OCI-LY1 (cell line): ENCODE measurements around the gene COL4A4.

Source experiments
- H2AFZ ChIP-seq: fragments of 200-600 bp; sonication (generic), shearing (Covaris generic); 2 replicates; pipeline ENCODE4 v1.6.0; 2014; ENCODE audit warnings: antibody characterized with exemption, mild to moderate bottlenecking, low read length
- H3F3A ChIP-seq: fragments of 200-600 bp; sonication (generic), shearing (Covaris generic); 2 replicates; pipeline ENCODE4 v1.6.0; 2014; ENCODE audit warnings: mild to moderate bottlenecking, antibody characterized with exemption, low read length, moderate library complexity; ENCODE audit not compliant: insufficient read depth
- H3K27ac ChIP-seq: fragments of 200-600 bp; sonication (generic); 2 replicates; pipeline ENCODE4 v1.5.1; 2014; ENCODE audit warnings: low read length, mixed run types, mild to moderate bottlenecking, low read depth; ENCODE audit not compliant: poor library complexity, severe bottlenecking
- H3K27me3 ChIP-seq: fragments of 200-600 bp; sonication (generic); 2 replicates; pipeline ENCODE4 v1.6.0; 2014; ENCODE audit warnings: antibody characterized with exemption, mild to moderate bottlenecking, low read length, moderate library complexity; ENCODE audit not compliant: insufficient read depth
- H3K36me3 ChIP-seq: fragments of 200-600 bp; sonication (generic); 2 replicates; pipeline ENCODE4 v1.6.1; 2014; ENCODE audit warnings: mild to moderate bottlenecking, antibody characterized with exemption, low read length, moderate library complexity, mixed read lengths; ENCODE audit not compliant: insufficient read depth
- H3K4me1 ChIP-seq: fragments of 200-600 bp; sonication (generic); 2 replicates; pipeline ENCODE4 v1.5.1; 2014; ENCODE audit warnings: mild to moderate bottlenecking, low read length, moderate library complexity; ENCODE audit not compliant: insufficient read depth, severe bottlenecking
- H3K4me2 ChIP-seq: fragments of 200-600 bp; sonication (generic), shearing (Covaris generic); 2 replicates; pipeline ENCODE4 v1.6.1; 2014; ENCODE audit warnings: low read length
- H3K4me3 ChIP-seq: fragments of 200-600 bp; sonication (generic); 2 replicates; pipeline ENCODE4 v1.5.1; 2014; ENCODE audit warnings: low read length, low read depth, mild to moderate bottlenecking, mixed read lengths; ENCODE audit not compliant: poor library complexity, severe bottlenecking
- H3K79me2 ChIP-seq: fragments of 200-600 bp; shearing (Covaris generic); 2 replicates; pipeline ENCODE4 v1.6.1; 2016; ENCODE audit warnings: mixed run types, low read length, mixed read lengths; ENCODE audit not compliant: insufficient read depth
- H3K9ac ChIP-seq: fragments of 200-600 bp; sonication (generic), shearing (Covaris generic); 2 replicates; pipeline ENCODE4 v1.6.1; 2014; ENCODE audit warnings: mild to moderate bottlenecking, low read length, mixed read lengths
- H3K9me2 ChIP-seq: fragments of 200-600 bp; sonication (generic), shearing (Covaris generic); 2 replicates; pipeline ENCODE4 v1.6.1; 2014; ENCODE audit warnings: low read depth, mild to moderate bottlenecking, low read length, mixed read lengths
- H3K9me3 ChIP-seq: fragments of 200-600 bp; shearing (Covaris generic); 2 replicates; pipeline ENCODE4 v1.6.1; 2014; ENCODE audit warnings: low read length, mixed read lengths
- H4K20me1 ChIP-seq: fragments of 200-600 bp; sonication (generic), shearing (Covaris generic); 2 replicates; pipeline ENCODE4 v1.6.0; 2016; ENCODE audit warnings: mild to moderate bottlenecking, low read length; ENCODE audit not compliant: insufficient read depth
- EZH2 ChIP-seq: fragments of 200-600 bp; sonication (generic), shearing (Covaris generic); IDR thresholded peaks from 2 replicates; pipeline ENCODE4 v1.8.0; 2017; ENCODE audit warnings: borderline replicate concordance, mixed run types, mild to moderate bottlenecking, antibody characterized with exemption, low read length, moderate library complexity, mixed read lengths
- TF ChIP-seq, protein P1 (sequence below): fragments of 200-600 bp; sonication (generic), shearing (Covaris generic); IDR thresholded peaks from 2 replicates; pipeline ENCODE4 v1.5.1; 2017; ENCODE audit warnings: mild to moderate bottlenecking, antibody characterized with exemption, low read length, moderate library complexity, mixed read lengths

The COL4A4 gene

DNA sequence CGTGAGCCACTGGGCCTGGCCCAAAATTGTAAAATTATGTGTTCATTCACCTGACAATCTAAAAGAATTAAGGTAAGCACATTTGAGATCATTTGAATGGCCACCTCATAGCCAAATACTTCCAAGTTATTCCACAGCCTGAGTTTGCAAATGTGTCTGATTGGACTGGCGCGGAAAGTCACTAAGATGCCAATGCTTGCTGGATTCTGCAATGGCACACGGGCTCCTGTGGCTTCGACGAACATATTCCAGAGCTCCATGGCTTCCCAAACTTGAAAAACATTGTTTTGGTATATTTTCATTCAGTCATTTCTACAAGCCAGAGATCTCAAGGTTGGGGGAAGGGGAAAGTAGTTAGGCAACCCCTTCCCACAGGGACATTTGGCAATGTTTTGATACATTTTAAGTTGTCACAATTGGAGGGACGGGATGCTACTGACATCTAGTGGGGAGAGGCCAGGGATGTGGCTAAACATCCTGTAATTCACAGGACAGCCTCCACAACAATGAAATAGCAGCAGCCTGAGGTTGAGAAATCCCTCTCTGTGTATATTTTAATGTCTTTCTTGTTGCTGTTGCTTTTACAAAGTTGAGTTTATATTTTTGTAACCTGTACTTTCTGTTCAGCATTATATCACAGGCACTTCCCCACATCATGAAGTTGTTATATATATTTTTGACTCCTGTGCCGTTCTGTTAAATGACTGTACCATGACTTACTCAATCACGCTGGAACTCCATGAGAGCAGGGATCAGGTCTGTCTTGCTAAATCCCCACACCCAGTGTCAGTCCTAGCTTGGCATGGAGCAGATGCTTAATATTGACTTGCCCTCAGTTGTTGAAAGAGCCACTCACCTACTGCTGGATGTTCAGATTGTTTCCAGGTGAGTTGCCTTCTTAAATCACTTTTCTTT, 56.9 kb downstream of the COL4A4 start:
- Histone ChIP-seq H3K9me2 (no peaks in the 10 kb centered on the region), H3K4me1 (no peaks in the 10 kb centered on the region), H3K27me3 (no peaks in the 10 kb centered on the region), H3K36me3 (peaks cover 6% of the 10 kb centered on the region; the same call in 1 of the 2 replicates), H3K27ac (no peak overlapping the region), H2AFZ (no peak overlapping the region), H3K9ac (no peak overlapping the region), H3K4me3 (no peak overlapping the region), H3K4me2 (no peak overlapping the region), H3K79me2 (no peaks in the 10 kb centered on the region), H4K20me1 (no peaks in the 10 kb centered on the region), H3K9me3 (no peaks in the 10 kb centered on the region), H3F3A (no peaks in the 10 kb centered on the region)
- TF ChIP-seq EZH2 = no peak
- TF ChIP-seq, protein P1, sequence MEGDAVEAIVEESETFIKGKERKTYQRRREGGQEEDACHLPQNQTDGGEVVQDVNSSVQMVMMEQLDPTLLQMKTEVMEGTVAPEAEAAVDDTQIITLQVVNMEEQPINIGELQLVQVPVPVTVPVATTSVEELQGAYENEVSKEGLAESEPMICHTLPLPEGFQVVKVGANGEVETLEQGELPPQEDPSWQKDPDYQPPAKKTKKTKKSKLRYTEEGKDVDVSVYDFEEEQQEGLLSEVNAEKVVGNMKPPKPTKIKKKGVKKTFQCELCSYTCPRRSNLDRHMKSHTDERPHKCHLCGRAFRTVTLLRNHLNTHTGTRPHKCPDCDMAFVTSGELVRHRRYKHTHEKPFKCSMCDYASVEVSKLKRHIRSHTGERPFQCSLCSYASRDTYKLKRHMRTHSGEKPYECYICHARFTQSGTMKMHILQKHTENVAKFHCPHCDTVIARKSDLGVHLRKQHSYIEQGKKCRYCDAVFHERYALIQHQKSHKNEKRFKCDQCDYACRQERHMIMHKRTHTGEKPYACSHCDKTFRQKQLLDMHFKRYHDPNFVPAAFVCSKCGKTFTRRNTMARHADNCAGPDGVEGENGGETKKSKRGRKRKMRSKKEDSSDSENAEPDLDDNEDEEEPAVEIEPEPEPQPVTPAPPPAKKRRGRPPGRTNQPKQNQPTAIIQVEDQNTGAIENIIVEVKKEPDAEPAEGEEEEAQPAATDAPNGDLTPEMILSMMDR = peak; percentile 70

DNA sequence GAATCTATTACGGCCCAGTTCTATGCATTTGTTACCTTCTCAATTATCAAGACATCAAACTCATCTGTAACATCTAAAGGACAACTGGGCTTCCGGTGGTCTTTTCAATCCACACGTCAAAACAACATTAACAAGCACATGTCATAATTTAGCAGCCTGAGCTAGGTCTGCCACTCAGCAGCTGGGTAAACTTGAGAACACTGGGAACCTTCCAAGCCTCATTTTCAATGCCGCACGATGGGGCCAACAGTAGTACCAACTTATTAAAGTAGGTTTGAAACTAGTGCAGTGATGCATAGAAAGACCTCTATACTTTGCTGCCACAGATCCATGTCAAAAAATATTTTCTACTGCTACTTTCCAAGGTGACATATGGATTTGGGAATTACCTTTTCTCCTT, 60.4 kb downstream of the COL4A4 start:
- Histone ChIP-seq H2AFZ (no peak overlapping the region), H3K9ac (no peak overlapping the region), H3K27me3 (no peaks in the 10 kb centered on the region), H3K9me3 (no peaks in the 10 kb centered on the region), H3K4me3 (no peak overlapping the region), H3K9me2 (no peaks in the 10 kb centered on the region), H3K36me3 (peaks cover 7% of the 10 kb centered on the region), H4K20me1 (no peaks in the 10 kb centered on the region), H3K4me1 (no peaks in the 10 kb centered on the region), H3K27ac (no peak overlapping the region), H3K4me2 (no peak overlapping the region), H3F3A (no peaks in the 10 kb centered on the region), H3K79me2 (no peaks in the 10 kb centered on the region)
- no peak for TF ChIP-seq EZH2
- TF ChIP-seq, protein P1 = no peak

DNA sequence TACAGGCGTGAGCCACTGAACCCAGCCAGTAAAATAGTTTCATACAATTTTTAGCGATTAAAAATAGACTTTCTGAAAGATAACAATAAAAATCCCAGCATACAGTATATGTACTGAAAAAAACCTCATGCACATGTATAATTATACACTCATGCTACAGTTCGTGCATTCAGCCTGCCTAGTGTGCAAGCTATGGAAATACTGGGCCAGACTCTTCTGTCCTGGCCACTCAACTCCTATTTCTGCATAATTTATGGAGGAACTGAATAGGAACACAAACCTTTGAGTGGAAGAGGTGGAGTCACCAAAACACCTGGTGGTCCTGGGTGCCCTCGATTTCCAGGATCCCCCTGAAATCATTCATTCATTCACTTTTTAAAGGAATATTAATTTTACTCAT, 64.7 kb downstream of the COL4A4 start:
- Histone ChIP-seq H3K27me3 (no peaks in the 10 kb centered on the region), H3F3A (no peaks in the 10 kb centered on the region), H3K27ac (no peak overlapping the region), H3K4me2 (no peak overlapping the region), H3K36me3 (peaks cover 16% of the 10 kb centered on the region), H3K79me2 (no peaks in the 10 kb centered on the region), H3K4me1 (no peaks in the 10 kb centered on the region), H4K20me1 (no peaks in the 10 kb centered on the region), H3K4me3 (no peak overlapping the region), H3K9ac (no peak overlapping the region), H2AFZ (no peak overlapping the region), H3K9me3 (no peaks in the 10 kb centered on the region), H3K9me2 (no peaks in the 10 kb centered on the region)
- TF ChIP-seq, protein P1 = no peak
- TF ChIP-seq EZH2 = no peak
